ENCODE measurements around the gene USP3. TPM values are rescaled to one million over a fixed set of nuclear protein-coding genes. Genes with fewer than 3 reads are reported as not detected.

The USP3 gene
- polyA plus RNA-seq, 1 of the 3 experiments (the other 2 are of a cell fraction), result 9.3 TPM

- TF ChIP-seq NFIC (IDR thresholded peaks at IDR 0.05; ENCODE audit: borderline replicate concordance) (no peak), FOSL2 (IDR thresholded peaks at IDR 0.05; ENCODE audit: borderline replicate concordance, low read depth) (no peak), RCOR1 (IDR thresholded peaks at IDR 0.05; ENCODE audit: low read length) (peak; percentile 96)
- TF ChIP-seq, protein P1, sequence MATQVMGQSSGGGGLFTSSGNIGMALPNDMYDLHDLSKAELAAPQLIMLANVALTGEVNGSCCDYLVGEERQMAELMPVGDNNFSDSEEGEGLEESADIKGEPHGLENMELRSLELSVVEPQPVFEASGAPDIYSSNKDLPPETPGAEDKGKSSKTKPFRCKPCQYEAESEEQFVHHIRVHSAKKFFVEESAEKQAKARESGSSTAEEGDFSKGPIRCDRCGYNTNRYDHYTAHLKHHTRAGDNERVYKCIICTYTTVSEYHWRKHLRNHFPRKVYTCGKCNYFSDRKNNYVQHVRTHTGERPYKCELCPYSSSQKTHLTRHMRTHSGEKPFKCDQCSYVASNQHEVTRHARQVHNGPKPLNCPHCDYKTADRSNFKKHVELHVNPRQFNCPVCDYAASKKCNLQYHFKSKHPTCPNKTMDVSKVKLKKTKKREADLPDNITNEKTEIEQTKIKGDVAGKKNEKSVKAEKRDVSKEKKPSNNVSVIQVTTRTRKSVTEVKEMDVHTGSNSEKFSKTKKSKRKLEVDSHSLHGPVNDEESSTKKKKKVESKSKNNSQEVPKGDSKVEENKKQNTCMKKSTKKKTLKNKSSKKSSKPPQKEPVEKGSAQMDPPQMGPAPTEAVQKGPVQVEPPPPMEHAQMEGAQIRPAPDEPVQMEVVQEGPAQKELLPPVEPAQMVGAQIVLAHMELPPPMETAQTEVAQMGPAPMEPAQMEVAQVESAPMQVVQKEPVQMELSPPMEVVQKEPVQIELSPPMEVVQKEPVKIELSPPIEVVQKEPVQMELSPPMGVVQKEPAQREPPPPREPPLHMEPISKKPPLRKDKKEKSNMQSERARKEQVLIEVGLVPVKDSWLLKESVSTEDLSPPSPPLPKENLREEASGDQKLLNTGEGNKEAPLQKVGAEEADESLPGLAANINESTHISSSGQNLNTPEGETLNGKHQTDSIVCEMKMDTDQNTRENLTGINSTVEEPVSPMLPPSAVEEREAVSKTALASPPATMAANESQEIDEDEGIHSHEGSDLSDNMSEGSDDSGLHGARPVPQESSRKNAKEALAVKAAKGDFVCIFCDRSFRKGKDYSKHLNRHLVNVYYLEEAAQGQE (IDR thresholded peaks at IDR 0.05; ENCODE audit: low read depth, low read length), result 0 out of 2 replicates have a peak, but pooled peaks have one; percentile 4
These were observed 37.8 kb upstream of the USP3 start (continued) for GRCh38 chr15:63466378-63467192.

DNA sequence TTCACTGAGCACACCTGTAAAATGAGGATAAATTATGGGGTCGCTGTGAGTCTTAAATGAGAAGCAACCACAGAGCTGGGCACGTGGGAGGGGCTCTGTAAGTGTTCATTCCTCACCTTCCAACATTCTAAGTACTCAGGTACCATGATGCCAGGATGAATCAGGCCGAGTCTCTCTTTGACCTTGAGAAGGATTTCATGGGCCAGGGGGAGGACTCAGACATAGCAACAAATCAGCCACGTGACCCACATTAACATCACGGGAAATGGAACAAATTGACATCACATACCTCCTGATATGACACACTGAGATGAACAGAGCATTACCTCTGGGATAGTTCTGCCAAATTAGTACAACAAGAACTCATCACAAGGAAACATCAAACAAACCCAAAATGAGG, 35.2 kb upstream of the USP3 start:
- no peak overlapping the region for H2AFZ ChIP-seq (ENCODE audit: low read depth)
- peaks cover 3% of the 10 kb centered on the region for H3F3A ChIP-seq (replicated peaks; ENCODE audit: insufficient read depth)
- H4K20me1 ChIP-seq (ENCODE audit: insufficient read depth), result no peaks in the 10 kb centered on the region
- H3K4me2 ChIP-seq, result no peak overlapping the region
- POLR2A ChIA-PET, result no interaction called here
- no peaks in the 10 kb centered on the region for H3K9me2 ChIP-seq
- no peak; the same call in 1 of the 2 replicates for TF ChIP-seq USF1 (IDR thresholded peaks at IDR 0.05; ENCODE audit: borderline replicate concordance, low read depth)
- no peak for TF ChIP-seq EP300 (IDR thresholded peaks at IDR 0.05; ENCODE audit: borderline replicate concordance in 1 of 2, low read depth in 1 of 2, low read length in 1 of 2)
- no peak for TF ChIP-seq EZH2phosphoT487 (IDR thresholded peaks at IDR 0.05; ENCODE audit: borderline replicate concordance, low read depth)
- no peak for TF ChIP-seq RCOR1 (IDR thresholded peaks at IDR 0.05; ENCODE audit: low read length)
- no peak for TF ChIP-seq MEF2A (IDR thresholded peaks at IDR 0.05; ENCODE audit: borderline replicate concordance, low read depth)
- TF ChIP-seq JUND (IDR thresholded peaks at IDR 0.05), result no peak
- no peak for TF ChIP-seq ZBTB33 (IDR thresholded peaks at IDR 0.05; ENCODE audit: borderline replicate concordance, low read depth)
- TF ChIP-seq, protein P1 (IDR thresholded peaks at IDR 0.05; ENCODE audit: low read depth, low read length), result no peak
- no peak for TF ChIP-seq RXRA (IDR thresholded peaks at IDR 0.05; ENCODE audit: borderline replicate concordance, low read depth)
- TF ChIP-seq YY1 (IDR thresholded peaks at IDR 0.05; ENCODE audit: low read depth), result no peak
- no peak for TF ChIP-seq NRF1 (IDR thresholded peaks at IDR 0.05; ENCODE audit: low read depth, low read length)
- H3K27me3 ChIP-seq (ENCODE audit: insufficient read depth), result no peaks in the 10 kb centered on the region
- no peak for DNase-seq
- H3K4me1 ChIP-seq (ENCODE audit: control insufficient read depth in 1 of 2, insufficient read depth in 2 of 2, low read depth in 1 of 2, low read length in 1 of 2), result peaks cover 3 to 9% of the 10 kb centered on the region in 2 experiments; a peak in 2 of 4 replicates
- H3K36me3 ChIP-seq (replicated peaks in 1 of 2; ENCODE audit: control insufficient read depth in 1 of 2, insufficient read depth in 2 of 2, low read length in 1 of 2), result no peaks in the 10 kb centered on the region
- H3K9me3 ChIP-seq, result no peaks in the 10 kb centered on the region
- WGBS (ENCODE audit: low lambda C conversion rate), result 64% methylated on average over 5 of the region's 5 CpGs
- CTCF ChIA-PET, result no interaction called here
- no peak overlapping the region for H3K9ac ChIP-seq
- no peak overlapping the region for H3K4me3 ChIP-seq (ENCODE audit: low read depth in 2 of 2, low read length in 1 of 2)
- no peaks in the 10 kb centered on the region for H3K79me2 ChIP-seq (ENCODE audit: insufficient read depth)
- no peak overlapping the region for H3K27ac ChIP-seq (ENCODE audit: low read depth in 2 of 2, low read length in 1 of 2)

Data from SK-N-SH (cell line).